Lower lobe of right lung (tissue), 2 donors: ENCODE measurements around the gene ZNF792. TPM values are rescaled to one million over a fixed set of nuclear protein-coding genes. Genes with fewer than 3 reads are reported as not detected.
"Not testable (repeated sequence)": the region's sequence is repeated elsewhere in the genome, so short reads cannot be mapped to it uniquely, and the experiment has no call there.

Experiments
- ATAC-seq, 2 donors: fragments of 200-7000 bp; cut with Tn5 transposase; one replicate each; pipeline ENCODE4 v1.9.1; 2020 to 2022; ENCODE audit warnings: mild to moderate bottlenecking in 2 of 2, moderate library complexity in 2 of 2
- DNase-seq: peaks from one replicate; pipeline ENCODE4 v3.0.0-alpha.2; 2020
- H3K27ac ChIP-seq: fragments of 200-600 bp; one replicate; pipeline ENCODE4 v1.8.0; 2022
- H3K27me3 ChIP-seq: fragments of 200-600 bp; one replicate; pipeline ENCODE4 v1.8.0; 2022; ENCODE audit warnings: low read depth
- H3K36me3 ChIP-seq: fragments of 200-600 bp; one replicate; pipeline ENCODE4 v1.8.0; 2022; ENCODE audit warnings: mild to moderate bottlenecking
- H3K4me1 ChIP-seq: fragments of 200-600 bp; one replicate; pipeline ENCODE4 v1.8.0; 2022
- H3K4me3 ChIP-seq: fragments of 200-600 bp; one replicate; pipeline ENCODE4 v1.8.0; 2022; ENCODE audit warnings: mild to moderate bottlenecking
- H3K9me3 ChIP-seq: fragments of 200-600 bp; one replicate; pipeline ENCODE4 v1.8.0; 2022
- CTCF ChIP-seq: fragments of 200-600 bp; IDR thresholded peaks from one replicate; pipeline ENCODE4 v1.8.0; 2022; ENCODE audit warnings: antibody characterized with exemption, mild to moderate bottlenecking
- intact Hi-C: fragments of 100-400 bp; cut with DNase I; formaldehyde crosslinking; loops from one replicate; pipeline ENCODE4 v1.11.0; 2022
- total RNA-seq: library from RNA; stranded (reverse); fragmentation: NEBNext Ultra II Directional; extraction: Animal tissue kit (Norgen Biotek cat#: 25700); gene quantifications from one replicate; pipeline ENCODE4 v1.2.1, GENCODE V29; 2021
- donor health status: DM: no; HTN: yes; CAD: no; lungs with severe emphysema.

ZNF792 gene
- total RNA-seq, 1 donor from 2014 or later: 12.1 TPM

GRCh38 chr19:34918190-34918589 is 45.8 kb downstream of the ZNF792 start:
- no peak overlapping the region for H3K4me3 ChIP-seq
- DNase-seq: no peak
- intact Hi-C loops: no loop called here
- H3K4me1 ChIP-seq: no peaks in the 10 kb centered on the region
- peaks cover 24% of the 10 kb centered on the region for H3K9me3 ChIP-seq
- no peak overlapping the region for H3K27ac ChIP-seq
- no peak for ATAC-seq
- H3K27me3 ChIP-seq: no peaks in the 10 kb centered on the region
- H3K36me3 ChIP-seq: no peaks in the 10 kb centered on the region
- no peak for TF ChIP-seq CTCF

DNA sequence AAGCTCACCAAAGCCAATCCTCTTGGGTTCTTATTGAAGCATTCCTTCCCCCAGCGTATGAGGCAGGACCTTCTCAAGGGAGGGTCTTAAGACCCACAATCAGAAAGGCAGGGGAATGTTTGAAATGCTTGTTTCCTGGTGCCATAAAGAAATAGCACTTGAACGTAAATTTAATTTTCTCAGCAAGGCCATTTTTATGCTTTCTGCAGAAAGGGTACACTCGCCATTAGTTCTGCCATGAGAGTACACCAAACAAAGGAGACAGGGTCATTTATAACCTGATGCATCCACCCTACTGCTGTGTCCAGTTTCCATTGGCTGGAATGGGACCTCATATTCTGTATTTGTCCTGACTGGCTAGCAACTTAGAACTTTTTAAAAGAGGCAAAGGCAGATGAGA is 46.9 kb downstream of the ZNF792 start:
- H3K4me1 ChIP-seq, H3K27ac ChIP-seq, DNase-seq, H3K27me3 ChIP-seq, H3K36me3 ChIP-seq, H3K4me3 ChIP-seq, intact Hi-C loops, ATAC-seq: not testable (repeated sequence)
- peaks cover 24% of the 10 kb centered on the region for H3K9me3 ChIP-seq

DNA sequence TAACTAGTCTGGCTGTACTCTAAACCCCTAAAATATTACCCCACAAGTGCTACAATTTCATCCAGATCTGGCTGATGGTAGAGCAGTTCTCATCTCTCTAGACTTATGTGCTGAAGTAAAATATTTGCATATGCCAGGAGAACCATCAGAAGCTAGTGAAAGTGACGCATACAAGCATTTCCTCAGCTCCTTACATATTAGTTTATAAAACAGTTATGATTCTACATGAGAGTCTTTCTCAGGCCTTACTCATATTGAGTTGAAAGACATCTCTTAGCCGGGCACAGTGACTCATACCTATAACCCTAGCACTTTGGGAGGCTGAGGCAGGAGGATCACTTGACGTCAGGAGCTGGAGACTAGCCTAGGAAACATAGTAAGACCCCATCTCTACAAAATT is 53.3 kb downstream of the ZNF792 start:
- Histone ChIP-seq H3K9me3 (no peaks in the 10 kb centered on the region), H3K4me3 (no peak overlapping the region), H3K27ac (no peak overlapping the region), H3K36me3 (no peaks in the 10 kb centered on the region), H3K4me1 (no peaks in the 10 kb centered on the region), H3K27me3 (peaks cover 27% of the 10 kb centered on the region)
- TF ChIP-seq CTCF: no peak
- DNase-seq (no peak), ATAC-seq (no peak)
- intact Hi-C loops: no loop called here

Other genes starting within 250 kb of the ZNF792 start
- gene ZNF181, start 230.0 kb downstream of the ZNF792 start, total RNA-seq: 12.4 TPM
- gene ZNF599, start 191.0 kb downstream of the ZNF792 start, total RNA-seq: 5.9 TPM
- 3.5 TPM for gene ZNF30, start 37.3 kb downstream of the ZNF792 start, total RNA-seq
- 90.7 TPM for gene GRAMD1A, start 36.1 kb upstream of the ZNF792 start, total RNA-seq
- 9.8 TPM for gene SCN1B, start 66.2 kb upstream of the ZNF792 start, total RNA-seq
- 28.1 TPM for gene HPN, start 77.5 kb upstream of the ZNF792 start, total RNA-seq
- 135 TPM for gene FXYD3, start 151.6 kb upstream of the ZNF792 start, total RNA-seq
- 6.3 TPM for gene LGI4, start 170.8 kb upstream of the ZNF792 start, total RNA-seq
- 49.7 TPM for gene FXYD1, start 174.6 kb upstream of the ZNF792 start, total RNA-seq
- gene FXYD7, start 179.0 kb upstream of the ZNF792 start, total RNA-seq: not detected
- 152 TPM for gene FXYD5, start 190.5 kb upstream of the ZNF792 start, total RNA-seq